Type B pancreatic cell (in vitro differentiated cells): ENCODE results near the gene FAM9B. TPM values are rescaled to one million over a fixed set of nuclear protein-coding genes. Genes with fewer than 3 reads are reported as not detected.

Source experiments
- DNase-seq: peaks from one replicate; pipeline ENCODE4 v3.0.0; 2021; ENCODE audit warnings: mixed read lengths; ENCODE audit not compliant: unreplicated experiment; ENCODE audit errors: extremely low spot score
- H3K27ac Mint-ChIP-seq: 2 replicates; pipeline ENCODE4 v1.8.0; 2021; ENCODE audit warnings: mild to moderate bottlenecking, mixed read lengths
- H3K27me3 Mint-ChIP-seq: 2 replicates; pipeline ENCODE4 v1.8.0; 2021; ENCODE audit warnings: mixed read lengths
- H3K36me3 Mint-ChIP-seq: 2 replicates; pipeline ENCODE4 v1.8.0; 2021; ENCODE audit warnings: mixed read lengths
- H3K4me1 Mint-ChIP-seq: one replicate; pipeline ENCODE4 v1.8.0; 2021; ENCODE audit warnings: mixed read lengths; ENCODE audit not compliant: unreplicated experiment
- H3K4me3 Mint-ChIP-seq: 2 replicates; pipeline ENCODE4 v1.8.0; 2021; ENCODE audit warnings: mild to moderate bottlenecking, mixed read lengths
- H3K9me3 Mint-ChIP-seq: 2 replicates; pipeline ENCODE4 v1.8.0; 2021; ENCODE audit warnings: mixed read lengths
- CTCF ChIP-seq: fragments of 200-600 bp; sonication (generic); conservative IDR thresholded peaks from 2 replicates; pipeline ENCODE4 v1.5.0; 2021; ENCODE audit warnings: antibody characterized with exemption, mild to moderate bottlenecking
- total RNA-seq: library from RNA; stranded (reverse); gene quantifications from 2 replicates; pipeline ENCODE4 v1.2.1, GENCODE V29; 2021; ENCODE audit warnings: low replicate concordance

FAM9B gene
- total RNA-seq, 1 donor from 2014 or later: not detected

- H3K4me3 Mint-ChIP-seq: no peak overlapping the region
- no peak for DNase-seq
- no peaks in the 10 kb centered on the region for H3K4me1 Mint-ChIP-seq
- H3K9me3 Mint-ChIP-seq: no peaks in the 10 kb centered on the region
- no peaks in the 10 kb centered on the region for H3K27me3 Mint-ChIP-seq
- no peak overlapping the region for H3K27ac Mint-ChIP-seq
- no peaks in the 10 kb centered on the region for H3K36me3 Mint-ChIP-seq
- TF ChIP-seq CTCF: no peak
Observed at GRCh38 chrX:8981723-8982122, 52.2 kb downstream of the FAM9B start.

- H3K4me3 Mint-ChIP-seq: no peak overlapping the region
- H3K27me3 Mint-ChIP-seq: no peaks in the 10 kb centered on the region
- no peaks in the 10 kb centered on the region for H3K36me3 Mint-ChIP-seq
- no peak for TF ChIP-seq CTCF
- no peaks in the 10 kb centered on the region for H3K9me3 Mint-ChIP-seq
- no peaks in the 10 kb centered on the region for H3K4me1 Mint-ChIP-seq
- DNase-seq: no peak
- H3K27ac Mint-ChIP-seq: no peak overlapping the region
Observed at GRCh38 chrX:8980756-8981155, 53.2 kb downstream of the FAM9B start.

Other genes with a start within 250 kb of the FAM9B start
- gene FAM9A, start 232.7 kb downstream of the FAM9B start, total RNA-seq: not detected in 2 replicates